ENCODE data around the gene THAP7. TPM values are rescaled to one million over a fixed set of nuclear protein-coding genes. Genes with fewer than 3 reads are reported as not detected.

The THAP7 gene
- total RNA-seq, 1 experiment from 2014 or later = 27.7 TPM

GRCh38 chr22:20993304-20994127 lies 8.4 kb downstream of the THAP7 start:
- peaks cover 2 to 6% of the 10 kb centered on the region in 2 experiments; a peak in 2 of 4 replicates for H3K36me3 ChIP-seq (ENCODE audit: control insufficient read depth in 1 of 2, insufficient read depth in 2 of 2, low read length in 2 of 2)
- no peaks in the 10 kb centered on the region for H3K27me3 ChIP-seq (ENCODE audit: insufficient read depth, low read length)
- H3K4me3 ChIP-seq (replicated peaks in 1 of 2; ENCODE audit: low read depth in 1 of 2, low read length in 2 of 2) = no peak overlapping the region
- no peak overlapping the region for H3K4me2 ChIP-seq (ENCODE audit: low read length)
- ATAC-seq (no peak), DNase-seq (ENCODE audit: low read depth, low spot score) (no peak)
- TF ChIP-seq ELF1 (IDR thresholded peaks at IDR 0.05; ENCODE audit: borderline replicate concordance, low read depth) (no peak), TCF7L2 (IDR thresholded peaks at IDR 0.05; ENCODE audit: borderline replicate concordance, extremely low read depth, insufficient read depth, insufficient read length) (no peak), ZNF274 (IDR thresholded peaks at IDR 0.05; ENCODE audit: low read depth, low read length) (no peak), CEBPB (IDR thresholded peaks at IDR 0.05; ENCODE audit: low read depth) (no peak), CTCF (IDR thresholded peaks at IDR 0.05 in 2 of 3, conservative IDR thresholded peaks at IDR 0.05 in 1 of 3; ENCODE audit: borderline replicate concordance in 1 of 3, insufficient read depth in 1 of 3, low read depth in 2 of 3, low read length in 2 of 3) (no peak), SP1 (IDR thresholded peaks at IDR 0.05; ENCODE audit: low read depth) (no peak), EZH2 (IDR thresholded peaks at IDR 0.05) (no peak), EGR1 (IDR thresholded peaks at IDR 0.05; ENCODE audit: low read depth) (no peak), RAD21 (IDR thresholded peaks at IDR 0.05; ENCODE audit: low read depth) (no peak), POLR2AphosphoS5 (IDR thresholded peaks at IDR 0.05; ENCODE audit: low read depth, low read length) (no peak), MAX (IDR thresholded peaks at IDR 0.05) (no peak)
- H3K79me2 ChIP-seq (ENCODE audit: insufficient read depth, low read length) = no peaks in the 10 kb centered on the region
- H3K27ac ChIP-seq (ENCODE audit: low read depth, low read length) = no peak overlapping the region
- H3K9me3 ChIP-seq (ENCODE audit: control insufficient read depth in 1 of 2, insufficient read depth in 1 of 2, low read depth in 1 of 2, low read length in 2 of 2) = no peaks in the 10 kb centered on the region
- POLR2A ChIA-PET = no interaction called here
- BruUV-seq (replicated peaks) = no TSS peak
- no peaks in the 10 kb centered on the region for H3K9me2 ChIP-seq (ENCODE audit: insufficient read depth)
- intact Hi-C loops (cut with micrococcal nuclease) = no loop called here
- no peaks in the 10 kb centered on the region for H4K20me1 ChIP-seq (ENCODE audit: insufficient read depth)
- no peaks in the 10 kb centered on the region for H3K4me1 ChIP-seq (ENCODE audit: control insufficient read depth in 1 of 2, insufficient read depth in 2 of 2, low read length in 2 of 2)
- H3K9ac ChIP-seq (ENCODE audit: low read length) = no peak overlapping the region
- RAD21 ChIA-PET (ENCODE audit: low non-redundant PET in 1 of 2, low total read pairs in 2 of 2, uncharacterized antibody in 2 of 2, unreplicated experiment in 2 of 2) = no interaction called here
- CTCF ChIA-PET = no interaction called here
- H2AFZ ChIP-seq (ENCODE audit: low read depth, low read length, poor library complexity, severe bottlenecking) = no peak overlapping the region

All from HCT116 (cell line).